DOHH2 (cell line): Measurements from ENCODE around the gene PAPOLG.
A peak's percentile ranks its signal among the peaks of the same experiment; 100 is the strongest.

ENCODE experiments used
- H3F3A ChIP-seq: fragments of 200-600 bp; sonication (generic), shearing (Covaris generic); 2 replicates; pipeline ENCODE4 v1.6.0; 2016; ENCODE audit warnings: antibody characterized with exemption, mild to moderate bottlenecking; ENCODE audit not compliant: control insufficient read depth, insufficient read depth
- H3K27ac ChIP-seq: fragments of 200-600 bp; sonication (generic); 2 replicates; pipeline ENCODE4 v1.5.1; 2014; ENCODE audit warnings: low read depth, mild to moderate bottlenecking, low read length, moderate library complexity
- H3K27me3 ChIP-seq: fragments of 200-600 bp; sonication (generic); 2 replicates; pipeline ENCODE4 v1.6.1; 2014; ENCODE audit warnings: mild to moderate bottlenecking, low read length, mixed read lengths; ENCODE audit not compliant: control insufficient read depth
- H3K36me3 ChIP-seq: fragments of 200-600 bp; sonication (generic); 2 replicates; pipeline ENCODE4 v1.6.1; 2014; ENCODE audit warnings: mild to moderate bottlenecking, low read length, moderate library complexity, mixed read lengths; ENCODE audit not compliant: control insufficient read depth
- H3K4me1 ChIP-seq: fragments of 200-600 bp; sonication (generic); 2 replicates; pipeline ENCODE4 v1.6.1; 2014; ENCODE audit warnings: mild to moderate bottlenecking, low read length, mixed read lengths; ENCODE audit not compliant: control insufficient read depth
- H3K4me2 ChIP-seq: fragments of 200-600 bp; sonication (generic); 2 replicates; pipeline ENCODE4 v1.6.0; 2014; ENCODE audit warnings: mild to moderate bottlenecking, low read length, moderate library complexity
- H3K4me3 ChIP-seq: fragments of 200-600 bp; sonication (generic); 2 replicates; pipeline ENCODE4 v1.5.1; 2014; ENCODE audit warnings: mild to moderate bottlenecking, low read length, mixed read lengths
- H3K79me2 ChIP-seq: fragments of 200-600 bp; sonication (generic); 2 replicates; pipeline ENCODE4 v1.6.1; 2014; ENCODE audit warnings: mild to moderate bottlenecking, low read length, mixed read lengths; ENCODE audit not compliant: control insufficient read depth
- H3K9me2 ChIP-seq: fragments of 200-600 bp; sonication (generic); replicated peaks from 2 replicates; pipeline ENCODE4 v1.6.1; 2014; ENCODE audit warnings: mild to moderate bottlenecking, low read length, mixed read lengths; ENCODE audit not compliant: control insufficient read depth
- H3K9me3 ChIP-seq: fragments of 200-600 bp; sonication (generic); 2 replicates; pipeline ENCODE4 v1.6.1; 2014; ENCODE audit warnings: antibody characterized with exemption, low read length, mixed read lengths; ENCODE audit not compliant: control insufficient read depth, insufficient read depth
- H4K20me1 ChIP-seq: fragments of 200-600 bp; sonication (generic); 2 replicates; pipeline ENCODE4 v1.6.0; 2014; ENCODE audit warnings: low read depth, mild to moderate bottlenecking, antibody characterized with exemption, low read length, moderate library complexity; ENCODE audit not compliant: control insufficient read depth, insufficient read depth
- EZH2phosphoT487 ChIP-seq: fragments of 200-600 bp; sonication (generic); IDR thresholded peaks from 2 replicates; pipeline ENCODE4 v1.6.1; 2017; ENCODE audit warnings: borderline replicate concordance, mild to moderate bottlenecking, antibody characterized with exemption, low read length, moderate library complexity, mixed read lengths
- TF ChIP-seq, protein P1 (sequence below): fragments of 200-600 bp; sonication (generic); IDR thresholded peaks from one replicate; pipeline ENCODE4 v1.5.1; 2014; ENCODE audit warnings: antibody characterized with exemption, mild to moderate bottlenecking, low read depth, low read length; ENCODE audit not compliant: poor library complexity, severe bottlenecking

Gene PAPOLG

DNA sequence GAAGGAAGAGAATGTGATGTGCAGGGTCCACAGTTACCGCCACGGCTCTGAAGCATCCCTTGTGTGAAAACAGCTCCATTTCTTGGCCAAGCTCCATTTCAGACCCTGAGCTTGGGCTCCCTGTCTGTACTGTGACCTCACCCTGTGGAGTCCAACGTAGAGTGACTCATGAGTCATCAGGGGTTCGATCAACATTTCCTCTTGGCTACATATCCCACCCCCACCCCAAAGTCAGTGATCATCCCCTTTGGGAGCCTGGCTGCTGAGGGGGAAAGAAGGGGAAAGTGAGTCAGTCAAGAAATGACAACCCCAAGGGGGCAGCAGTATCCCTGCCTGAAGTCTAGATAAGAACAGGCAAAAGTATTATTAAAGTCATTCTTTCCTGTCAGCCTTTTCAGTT lies 62.2 kb downstream of the PAPOLG start:
- no peaks in the 10 kb centered on the region for H3K79me2 ChIP-seq
- H3K4me3 ChIP-seq: peak overlapping the region; percentile 19; the same call in 1 of the 2 replicates
- H3K9me2 ChIP-seq: no peaks in the 10 kb centered on the region
- H3K27ac ChIP-seq: peak overlapping the region; percentile 55
- H3K36me3 ChIP-seq: no peaks in the 10 kb centered on the region
- no peak for TF ChIP-seq EZH2phosphoT487
- TF ChIP-seq, protein P1, sequence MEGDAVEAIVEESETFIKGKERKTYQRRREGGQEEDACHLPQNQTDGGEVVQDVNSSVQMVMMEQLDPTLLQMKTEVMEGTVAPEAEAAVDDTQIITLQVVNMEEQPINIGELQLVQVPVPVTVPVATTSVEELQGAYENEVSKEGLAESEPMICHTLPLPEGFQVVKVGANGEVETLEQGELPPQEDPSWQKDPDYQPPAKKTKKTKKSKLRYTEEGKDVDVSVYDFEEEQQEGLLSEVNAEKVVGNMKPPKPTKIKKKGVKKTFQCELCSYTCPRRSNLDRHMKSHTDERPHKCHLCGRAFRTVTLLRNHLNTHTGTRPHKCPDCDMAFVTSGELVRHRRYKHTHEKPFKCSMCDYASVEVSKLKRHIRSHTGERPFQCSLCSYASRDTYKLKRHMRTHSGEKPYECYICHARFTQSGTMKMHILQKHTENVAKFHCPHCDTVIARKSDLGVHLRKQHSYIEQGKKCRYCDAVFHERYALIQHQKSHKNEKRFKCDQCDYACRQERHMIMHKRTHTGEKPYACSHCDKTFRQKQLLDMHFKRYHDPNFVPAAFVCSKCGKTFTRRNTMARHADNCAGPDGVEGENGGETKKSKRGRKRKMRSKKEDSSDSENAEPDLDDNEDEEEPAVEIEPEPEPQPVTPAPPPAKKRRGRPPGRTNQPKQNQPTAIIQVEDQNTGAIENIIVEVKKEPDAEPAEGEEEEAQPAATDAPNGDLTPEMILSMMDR: peak; percentile 86
- H3K27me3 ChIP-seq: no peaks in the 10 kb centered on the region
- H3F3A ChIP-seq: no peaks in the 10 kb centered on the region
- H3K9me3 ChIP-seq: no peaks in the 10 kb centered on the region
- no peaks in the 10 kb centered on the region for H4K20me1 ChIP-seq
- peaks cover 77% of the 10 kb centered on the region for H3K4me1 ChIP-seq
- H3K4me2 ChIP-seq: peak overlapping the region; percentile 60

- Histone ChIP-seq H3K9me2 (no peaks in the 10 kb centered on the region), H4K20me1 (no peaks in the 10 kb centered on the region), H3K27ac (peak overlapping the region; percentile 55), H3K4me3 (peak overlapping the region; percentile 29), H3F3A (no peaks in the 10 kb centered on the region), H3K27me3 (no peaks in the 10 kb centered on the region), H3K4me2 (peak overlapping the region; percentile 60), H3K79me2 (no peaks in the 10 kb centered on the region), H3K36me3 (no peaks in the 10 kb centered on the region), H3K9me3 (no peaks in the 10 kb centered on the region), H3K4me1 (peaks cover 87% of the 10 kb centered on the region)
- TF ChIP-seq, protein P1: no peak
- no peak for TF ChIP-seq EZH2phosphoT487
These were observed 63.2 kb downstream of the PAPOLG start for GRCh38 chr2:60819155-60819862.

- peak overlapping the region; percentile 55 for H3K27ac ChIP-seq
- no peaks in the 10 kb centered on the region for H4K20me1 ChIP-seq
- H3K4me3 ChIP-seq: 0 out of 2 replicates have a peak overlapping the region, but pooled peaks have one; percentile 29
- no peaks in the 10 kb centered on the region for H3K9me3 ChIP-seq
- no peaks in the 10 kb centered on the region for H3K36me3 ChIP-seq
- H3F3A ChIP-seq: no peaks in the 10 kb centered on the region
- H3K4me2 ChIP-seq: no peak overlapping the region; the same call in 1 of the 2 replicates
- H3K4me1 ChIP-seq: peaks cover 91% of the 10 kb centered on the region
- H3K27me3 ChIP-seq: no peaks in the 10 kb centered on the region
- TF ChIP-seq, protein P1: no peak
- TF ChIP-seq EZH2phosphoT487: no peak
- H3K79me2 ChIP-seq: no peaks in the 10 kb centered on the region
- no peaks in the 10 kb centered on the region for H3K9me2 ChIP-seq
These were observed 63.9 kb downstream of the PAPOLG start for GRCh38 chr2:60819936-60820335.
